H1 (cell line): Measurements from ENCODE around the gene TAF9. TPM values are rescaled to one million over a fixed set of nuclear protein-coding genes. Genes with fewer than 3 reads are reported as not detected.

Experiments used
- CHD7 ChIP-seq: fragments of 300-600 bp; sonication (generic); IDR thresholded peaks from 2 replicates; pipeline ENCODE4 v1.7.1; 2012; ENCODE audit warnings: low read length, moderate library complexity, mild to moderate bottlenecking, inconsistent platforms; ENCODE audit not compliant: insufficient replicate concordance
- CTBP2 ChIP-seq: IDR thresholded peaks from 2 replicates; pipeline ENCODE4 v1.7.0; 2011; ENCODE audit warnings: borderline replicate concordance, mild to moderate bottlenecking, moderate library complexity, mixed read lengths, low read length; ENCODE audit not compliant: insufficient read depth, insufficient read length
- FOSL1 ChIP-seq: IDR thresholded peaks from 2 replicates; pipeline ENCODE4 v1.6.1; 2011; ENCODE audit warnings: mild to moderate bottlenecking, low read depth, low read length, moderate library complexity; ENCODE audit not compliant: insufficient read depth
- KDM1A ChIP-seq: fragments of 200-600, 300-600 bp; sonication (generic); IDR thresholded peaks from 2 replicates; pipeline ENCODE4 v1.7.1; 2016; ENCODE audit warnings: mild to moderate bottlenecking, low read length, borderline replicate concordance
- NANOG ChIP-seq: IDR thresholded peaks from 2 replicates; pipeline ENCODE4 v1.6.1; 2011; ENCODE audit warnings: low read length, low read depth, mild to moderate bottlenecking, inconsistent platforms; ENCODE audit not compliant: insufficient read depth, poor library complexity, severe bottlenecking
- POLR2AphosphoS5 ChIP-seq: IDR thresholded peaks from 2 replicates; pipeline ENCODE4 v1.6.1; 2011; ENCODE audit warnings: low read depth, low read length
- RFX5 ChIP-seq: IDR thresholded peaks from 2 replicates; pipeline ENCODE4 v1.6.1; 2011; ENCODE audit warnings: low read depth, low read length, improper control_type of control experiment, borderline replicate concordance
- SAP30 ChIP-seq: fragments of 300-600 bp; sonication (generic); IDR thresholded peaks from 2 replicates; pipeline ENCODE4 v1.7.1; 2012; ENCODE audit warnings: low read length, moderate library complexity, mild to moderate bottlenecking, inconsistent platforms; ENCODE audit not compliant: insufficient read depth, insufficient replicate concordance
- SIX5 ChIP-seq: IDR thresholded peaks from 2 replicates; pipeline ENCODE4 v1.6.1; 2011; ENCODE audit warnings: mild to moderate bottlenecking, low read depth, low read length
- SP4 ChIP-seq: IDR thresholded peaks from 2 replicates; pipeline ENCODE4 v1.6.1; 2012; ENCODE audit warnings: low read length, inconsistent platforms
- TCF12 ChIP-seq: IDR thresholded peaks from 2 replicates; pipeline ENCODE4 v1.6.1; 2011; ENCODE audit warnings: low read depth, mild to moderate bottlenecking, low read length
- polyA plus RNA-seq, 7 experiments: library from polyadenylated mRNA; depleted of rRNA in 3 of 7; stranded (reverse) in 5 of 7; unstranded in 2 of 7; fragments of >200 nt in 5 of 7; fragments of 200-250 nt in 2 of 7; gene quantifications; 1 replicate in 5 of 7; 2 replicates in 1 of 7; 4 replicates in 1 of 7; pipeline versions ENCODE4 v1.2.1 to v1.2.3, GENCODE V29; 2011 to 2013; ENCODE audit warnings: missing spikeins in 2 of 7, mixed read lengths in 2 of 7
- total RNA-seq: library from RNA; stranded (reverse); fragmentation: NEBNext Ultra II Directional; extraction: Animal tissue kit (Norgen Biotek cat#: 25700); gene quantifications from 2 replicates; pipeline ENCODE4 v1.2.1, GENCODE V29; 2021

The TAF9 gene
- total and polyA plus RNA-seq, 2 of the 8 experiments (the other 6 are each of a cell fraction or from before 2014, with no cell fraction given) = 85.1 to 135 TPM

DNA sequence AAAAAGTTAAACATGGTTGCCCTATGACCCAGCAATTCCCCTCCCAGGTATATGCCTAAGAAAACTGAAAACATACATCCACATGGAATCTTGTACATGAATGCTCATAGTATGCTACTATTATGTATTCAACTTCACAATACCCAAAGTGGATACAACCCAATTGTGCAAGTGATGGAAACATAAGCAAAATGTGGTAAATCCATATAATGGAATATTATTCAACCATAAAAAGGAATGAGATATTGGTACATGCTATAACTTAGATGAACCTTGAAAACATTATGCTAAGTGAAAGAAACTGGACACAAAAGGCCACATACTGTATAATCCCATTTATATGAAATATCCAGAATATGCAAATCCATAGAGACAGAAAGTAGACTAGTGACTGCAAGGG, 18.7 kb downstream of the TAF9 start (continued):
- TF ChIP-seq CHD7 = no peak
- no peak for TF ChIP-seq SAP30
- no peak for TF ChIP-seq SIX5
- TF ChIP-seq FOSL1 = no peak
- no peak for TF ChIP-seq CTBP2
- TF ChIP-seq POLR2AphosphoS5 = no peak
- no peak for TF ChIP-seq KDM1A
- no peak for TF ChIP-seq RFX5
- no peak for TF ChIP-seq NANOG
- no peak for TF ChIP-seq TCF12
- no peak for TF ChIP-seq SP4
- TF ChIP-seq, all 59 proteins: peak for 0
